ENCODE results near the gene YOD1.

YOD1 gene

GRCh38 chr1:207024202-207025145, 26.5 kb downstream of the YOD1 start:
- DNase-seq: no peak

- no peak for DNase-seq
Measured at GRCh38 chr1:207022996-207023679, 27.9 kb downstream of the YOD1 start.

GRCh38 chr1:207021876-207022596, 29.0 kb downstream of the YOD1 start:
- DNase-seq: no peak

- DNase-seq: no peak
Measured at GRCh38 chr1:207021139-207021861, 29.7 kb downstream of the YOD1 start.

- no peak for DNase-seq
Measured at GRCh38 chr1:207020709-207021107, 30.3 kb downstream of the YOD1 start.

GRCh38 chr1:207020065-207020708, 30.8 kb downstream of the YOD1 start:
- DNase-seq: no peak

- no peak for DNase-seq
Measured at GRCh38 chr1:207019661-207020060, 31.3 kb downstream of the YOD1 start.

- DNase-seq: no peak
Measured at GRCh38 chr1:207019161-207019560, 31.8 kb downstream of the YOD1 start.

- no peak for DNase-seq
Measured at GRCh38 chr1:207018707-207019106, 32.3 kb downstream of the YOD1 start.

- DNase-seq: no peak
Measured at GRCh38 chr1:207017615-207018559, 33.1 kb downstream of the YOD1 start.

GRCh38 chr1:207015791-207016190, 35.2 kb downstream of the YOD1 start:
- no peak for DNase-seq

- DNase-seq: no peak
Measured at GRCh38 chr1:207014728-207015127, 36.3 kb downstream of the YOD1 start.

GRCh38 chr1:207013321-207014085, 37.5 kb downstream of the YOD1 start:
- no peak for DNase-seq

GRCh38 chr1:207010726-207011125, 40.3 kb downstream of the YOD1 start:
- no peak for DNase-seq

GRCh38 chr1:207009945-207010344, 41.1 kb downstream of the YOD1 start:
- no peak for DNase-seq

GRCh38 chr1:207009182-207009850, 41.7 kb downstream of the YOD1 start:
- no peak for DNase-seq

GRCh38 chr1:207007352-207008033, 43.5 kb downstream of the YOD1 start:
- no peak for DNase-seq

GRCh38 chr1:207006914-207007313, 44.1 kb downstream of the YOD1 start:
- no peak for DNase-seq

- no peak for DNase-seq
Measured at GRCh38 chr1:207006083-207006482, 44.9 kb downstream of the YOD1 start.
